ENCODE results near the gene SUCLA2. TPM values are rescaled to one million over a fixed set of nuclear protein-coding genes. Genes with fewer than 3 reads are reported as not detected.

Gene SUCLA2
- total RNA-seq, 1 donor: 33.5 TPM

DNA sequence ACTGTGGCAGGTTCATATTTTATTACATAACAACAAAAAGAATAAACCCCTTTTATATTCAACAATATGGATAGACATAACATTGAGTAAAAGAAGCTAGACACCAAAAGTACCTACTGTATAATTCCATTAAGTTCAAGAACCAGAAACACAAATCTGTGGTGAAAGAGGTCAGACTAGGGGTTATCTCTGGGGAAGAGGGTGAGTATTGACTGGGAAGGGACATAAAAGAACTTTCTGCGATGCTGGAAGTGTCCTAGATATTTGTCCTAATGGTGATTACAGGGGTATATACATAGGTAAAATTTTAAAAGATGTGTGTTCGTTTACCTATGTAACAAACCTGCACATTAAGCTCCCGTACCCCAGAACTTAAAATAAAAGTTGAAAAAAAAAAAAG lies 103.0 kb downstream of the SUCLA2 start:
- no peaks in the 10 kb centered on the region for H3K27me3 ChIP-seq (ENCODE audit: insufficient read depth, low read length)
- H3K4me1 ChIP-seq (ENCODE audit: insufficient read depth, low read length): no peaks in the 10 kb centered on the region
- H3K9me3 ChIP-seq (ENCODE audit: low read depth, low read length): no peaks in the 10 kb centered on the region
- H3K4me3 ChIP-seq (ENCODE audit: low read length): no peak overlapping the region

GRCh38 chr13:47897411-47898050 lies 103.5 kb downstream of the SUCLA2 start:
- no peaks in the 10 kb centered on the region for H3K27me3 ChIP-seq (ENCODE audit: insufficient read depth, low read length)
- H3K4me3 ChIP-seq (ENCODE audit: low read length): no peak overlapping the region
- H3K4me1 ChIP-seq (ENCODE audit: insufficient read depth, low read length): no peaks in the 10 kb centered on the region
- H3K9me3 ChIP-seq (ENCODE audit: low read depth, low read length): no peaks in the 10 kb centered on the region

GRCh38 chr13:47896546-47896945 lies 104.5 kb downstream of the SUCLA2 start:
- Histone ChIP-seq H3K4me3 (ENCODE audit: low read length) (no peak overlapping the region), H3K4me1 (ENCODE audit: insufficient read depth, low read length) (no peaks in the 10 kb centered on the region)

GRCh38 chr13:47896111-47896510 lies 105.0 kb downstream of the SUCLA2 start:
- Histone ChIP-seq H3K27me3 (ENCODE audit: insufficient read depth, low read length) (no peaks in the 10 kb centered on the region), H3K9me3 (ENCODE audit: low read depth, low read length) (no peaks in the 10 kb centered on the region)

More at GRCh38 chr13:47896546-47896945, 104.5 kb downstream of the SUCLA2 start:
- no peaks in the 10 kb centered on the region for H3K27me3 ChIP-seq (ENCODE audit: insufficient read depth, low read length)
- no peaks in the 10 kb centered on the region for H3K9me3 ChIP-seq (ENCODE audit: low read depth, low read length)

GRCh38 chr13:47893527-47893926 lies 107.5 kb downstream of the SUCLA2 start:
- H3K9me3 ChIP-seq (ENCODE audit: low read depth, low read length): no peaks in the 10 kb centered on the region
- no peaks in the 10 kb centered on the region for H3K27me3 ChIP-seq (ENCODE audit: insufficient read depth, low read length)
- no peak overlapping the region for H3K4me3 ChIP-seq (ENCODE audit: low read length)
- peaks cover 6% of the 10 kb centered on the region for H3K4me1 ChIP-seq (ENCODE audit: insufficient read depth, low read length)

More at GRCh38 chr13:47896111-47896510, 105.0 kb downstream of the SUCLA2 start:
- Histone ChIP-seq H3K4me1 (ENCODE audit: insufficient read depth, low read length) (no peaks in the 10 kb centered on the region), H3K4me3 (ENCODE audit: low read length) (no peak overlapping the region)

Other genes with a start within 250 kb of the SUCLA2 start
- gene NUDT15, start 36.5 kb upstream of the SUCLA2 start, total RNA-seq: 8.5 TPM
- 37.2 TPM for gene MED4, start 93.8 kb upstream of the SUCLA2 start, total RNA-seq
- gene ITM2B, start 231.9 kb upstream of the SUCLA2 start, total RNA-seq: 550 TPM

All from mononuclear cell (primary cell).